HG03108 (cell line): ENCODE measurements around the gene PACRG.
"Not testable (repeated sequence)": the region's sequence is repeated elsewhere in the genome, so short reads cannot be mapped to it uniquely, and the experiment has no call there.

Experiments
- ATAC-seq: cut with Tn5 transposase; IDR thresholded peaks from one replicate; pipeline ENCODE4 v1.9.1; 2021; ENCODE audit warnings: moderate library complexity; ENCODE audit not compliant: unreplicated experiment

PACRG gene

DNA sequence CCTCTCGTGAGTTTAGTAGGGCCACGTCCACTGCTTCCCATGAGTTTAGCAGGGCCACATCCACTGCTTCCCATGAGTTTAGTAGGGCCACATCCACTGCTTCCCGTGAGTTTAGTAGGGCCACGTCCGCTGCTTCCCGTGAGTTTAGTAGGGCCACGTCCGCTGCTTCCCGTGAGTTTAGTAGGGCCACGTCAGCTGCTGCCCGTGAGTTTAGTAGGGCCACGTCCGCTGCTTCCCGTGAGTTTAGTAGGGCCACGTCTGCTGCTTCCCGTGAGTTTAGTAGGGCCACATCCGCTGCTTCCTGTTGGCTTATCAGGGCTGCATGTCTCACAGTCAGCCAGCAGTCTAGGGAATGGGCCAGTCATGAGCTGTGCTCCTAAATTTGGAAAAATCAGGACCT, 573.1 kb downstream of the PACRG start:
- no peak for ATAC-seq

DNA sequence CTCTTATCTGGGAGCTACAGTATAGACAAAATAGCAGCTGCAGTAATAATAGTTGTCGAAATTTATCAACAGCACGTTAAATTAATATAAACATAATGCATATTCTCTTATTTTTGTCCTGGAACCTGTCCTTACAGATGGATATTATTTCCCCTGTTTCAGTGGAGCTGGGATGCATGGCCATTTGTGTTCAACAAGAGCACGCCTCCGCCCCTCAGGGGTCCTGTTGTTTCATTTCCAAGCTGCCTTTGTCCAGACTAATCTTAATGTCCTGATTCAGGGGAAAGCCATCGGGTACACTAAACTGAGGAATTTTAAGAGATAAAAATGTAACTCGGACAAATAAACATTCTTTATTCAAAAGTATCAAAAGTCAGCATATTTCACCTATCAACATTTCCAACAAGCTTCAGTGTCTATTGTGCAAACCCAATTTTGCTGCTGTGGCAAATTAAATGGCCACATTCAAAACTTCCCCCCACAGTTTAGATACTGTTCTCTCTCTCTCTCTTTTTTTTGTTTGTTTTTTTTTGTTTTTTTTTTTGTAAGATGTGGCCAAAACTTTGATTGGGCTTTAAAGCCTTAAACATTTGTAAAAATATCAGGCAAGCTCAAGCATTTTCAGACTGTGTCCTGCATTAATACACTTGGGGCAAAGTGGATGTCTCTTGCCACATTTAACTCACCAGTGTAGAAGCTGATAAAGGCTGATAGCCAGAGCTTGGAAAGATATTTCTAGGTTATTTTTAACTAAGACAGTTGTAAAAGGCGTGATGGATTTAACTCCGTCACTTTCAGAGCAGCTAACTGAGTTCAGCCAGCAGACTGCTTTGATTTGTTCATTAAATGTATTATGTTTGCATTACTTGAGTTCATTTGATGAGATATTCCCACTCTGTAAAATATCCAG, 574.2 kb downstream of the PACRG start:
- no peak for ATAC-seq

DNA sequence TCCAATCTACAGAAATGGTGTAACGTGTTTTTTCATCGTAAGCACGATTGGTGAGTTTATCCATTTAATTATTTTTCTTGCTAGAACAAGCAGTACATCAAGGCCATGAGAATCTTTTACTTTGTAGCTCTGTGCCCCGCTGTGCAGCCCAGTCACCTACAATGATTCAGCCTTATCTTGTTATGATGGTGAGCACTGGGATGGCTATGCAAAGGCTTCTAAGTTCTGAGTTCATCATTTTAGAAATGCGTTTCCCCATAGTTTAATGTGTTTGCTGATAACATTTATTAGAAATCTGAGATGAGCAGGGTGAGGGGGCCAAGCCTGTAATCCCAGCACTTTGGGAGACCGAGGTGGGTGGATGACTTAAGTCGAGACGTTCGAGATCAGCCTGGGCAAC, 575.0 kb downstream of the PACRG start:
- ATAC-seq, result no peak

DNA sequence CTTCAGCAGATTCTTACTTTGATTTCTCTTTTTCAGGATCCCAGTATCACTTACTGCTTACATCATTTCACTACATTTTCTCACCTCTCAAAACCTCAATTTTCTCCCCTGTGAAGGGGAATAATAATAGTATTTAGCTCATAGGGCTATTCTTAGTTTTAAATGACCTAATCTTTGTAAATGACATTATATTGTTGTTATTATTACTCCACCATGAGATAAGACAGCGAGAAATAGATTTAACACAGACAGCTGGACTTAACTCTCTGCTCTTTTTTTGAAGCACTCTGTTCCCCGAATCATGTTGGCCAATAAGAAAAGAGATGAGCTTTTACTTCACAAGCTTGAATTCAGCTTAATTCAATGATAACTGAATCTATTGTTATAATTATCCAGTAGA, 578.2 kb downstream of the PACRG start:
- ATAC-seq, result no peak

- ATAC-seq, result no peak
Observed at GRCh38 chr6:163308629-163309440, 581.1 kb downstream of the PACRG start.

- no peak for ATAC-seq
Observed at GRCh38 chr6:163309491-163310026, 581.8 kb downstream of the PACRG start.

GRCh38 chr6:163310096-163310972, 582.6 kb downstream of the PACRG start:
- no peak for ATAC-seq

DNA sequence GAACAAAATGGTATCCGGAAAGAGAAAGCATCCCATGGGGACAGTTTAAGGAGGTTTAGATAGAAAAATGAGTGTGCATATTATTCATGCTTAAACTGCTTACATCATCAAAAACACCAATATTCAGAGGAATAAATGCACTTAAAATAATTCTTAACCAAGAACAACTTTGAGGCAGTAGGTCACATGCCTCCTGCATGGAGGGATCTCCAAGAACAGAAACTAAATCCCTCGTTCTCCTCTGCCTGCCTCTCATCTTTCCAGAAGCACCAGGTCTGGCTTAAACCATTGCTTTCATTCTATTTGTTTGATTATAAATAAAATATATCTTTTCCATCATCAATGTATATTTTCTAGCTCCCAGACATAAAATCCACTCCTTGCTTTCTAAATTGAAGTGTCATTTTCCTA, 583.2 kb downstream of the PACRG start:
- no peak for ATAC-seq

DNA sequence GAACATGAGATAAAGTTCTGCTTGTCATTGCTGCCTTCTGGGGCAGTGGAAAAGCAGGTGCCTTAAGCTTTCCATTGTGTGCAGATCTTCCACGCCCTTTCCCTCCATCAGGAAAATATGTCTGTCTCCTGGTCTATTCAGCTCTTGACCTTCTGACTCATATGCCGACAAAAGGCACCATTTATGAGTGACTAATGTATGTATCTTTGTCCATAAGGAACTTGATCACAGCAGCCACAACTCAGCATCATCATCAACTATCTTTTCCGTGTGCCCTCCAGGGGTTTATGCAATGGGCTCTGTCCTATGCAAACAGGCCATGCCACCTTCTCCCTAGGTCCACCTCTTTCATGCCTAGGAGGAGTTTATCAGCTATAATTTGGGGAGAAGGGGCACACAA, 584.1 kb downstream of the PACRG start:
- ATAC-seq, result no peak

- ATAC-seq, result no peak
Observed at GRCh38 chr6:163313566-163313965, 585.8 kb downstream of the PACRG start.

GRCh38 chr6:163313981-163314380, 586.2 kb downstream of the PACRG start:
- no peak for ATAC-seq

GRCh38 chr6:163314791-163315470, 587.2 kb downstream of the PACRG start:
- ATAC-seq, result no peak

DNA sequence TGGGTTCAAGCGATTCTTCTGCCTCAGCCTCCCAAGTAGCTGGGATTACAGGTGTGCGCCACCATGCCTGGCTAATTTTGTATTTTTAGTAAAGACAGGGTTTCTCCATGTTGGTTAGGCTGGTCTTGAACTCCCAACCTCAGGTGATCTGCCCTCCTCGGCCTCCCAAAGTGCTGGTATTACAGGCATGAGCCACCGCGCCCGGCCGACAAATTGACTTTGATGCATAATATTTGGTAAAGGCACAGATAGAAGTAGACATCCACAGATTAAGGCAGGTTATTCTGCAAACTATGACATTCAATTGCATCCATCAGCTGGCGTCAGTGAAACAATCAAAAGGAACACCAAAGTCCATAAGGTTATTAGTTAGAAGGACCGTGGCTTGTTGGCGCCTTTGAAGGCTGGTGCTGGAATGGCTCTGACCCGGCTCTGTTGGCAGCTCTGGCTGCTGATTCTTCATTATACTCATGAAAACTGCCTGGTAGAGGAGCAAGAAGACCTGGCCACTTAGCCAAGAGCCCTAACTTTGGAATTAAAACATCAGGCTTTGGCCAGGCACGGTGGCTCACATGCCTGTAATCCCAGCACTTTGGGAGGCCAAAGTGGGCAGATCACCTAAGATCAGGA, 589.2 kb downstream of the PACRG start:
- not testable (repeated sequence) for ATAC-seq

DNA sequence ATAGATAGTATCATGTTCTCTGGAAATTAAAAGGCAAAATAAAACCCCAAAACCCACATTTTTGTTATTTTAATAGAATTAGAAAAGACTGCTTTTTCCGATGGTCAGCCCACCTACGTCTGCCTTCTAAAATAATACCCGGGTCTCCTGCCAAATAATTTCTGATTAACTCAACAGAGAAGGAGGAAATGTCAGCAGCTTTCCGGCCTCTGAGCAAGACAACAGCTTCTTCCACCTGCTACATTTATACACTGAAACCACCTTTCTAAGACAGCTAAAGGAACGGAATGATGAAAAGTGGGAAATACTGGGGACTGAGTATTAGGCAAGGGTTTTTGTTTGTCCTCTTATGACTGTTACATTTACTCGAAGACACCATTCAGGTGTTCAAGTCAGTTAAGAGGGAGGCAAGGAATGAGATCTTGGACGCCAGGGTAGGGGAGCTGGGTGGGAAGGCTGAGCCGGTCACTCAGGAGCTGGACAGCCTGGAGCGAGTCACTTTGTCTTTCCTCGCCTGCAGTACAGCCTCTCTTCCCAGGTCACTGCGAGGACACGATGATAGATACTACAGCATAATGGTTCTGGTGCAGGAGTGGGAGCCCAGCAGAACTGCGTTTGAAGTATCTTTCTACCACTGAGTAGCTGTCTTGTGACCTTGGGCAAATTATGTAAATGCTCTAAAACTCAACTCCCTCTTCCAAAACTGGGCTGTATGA, 590.5 kb downstream of the PACRG start:
- no peak for ATAC-seq

DNA sequence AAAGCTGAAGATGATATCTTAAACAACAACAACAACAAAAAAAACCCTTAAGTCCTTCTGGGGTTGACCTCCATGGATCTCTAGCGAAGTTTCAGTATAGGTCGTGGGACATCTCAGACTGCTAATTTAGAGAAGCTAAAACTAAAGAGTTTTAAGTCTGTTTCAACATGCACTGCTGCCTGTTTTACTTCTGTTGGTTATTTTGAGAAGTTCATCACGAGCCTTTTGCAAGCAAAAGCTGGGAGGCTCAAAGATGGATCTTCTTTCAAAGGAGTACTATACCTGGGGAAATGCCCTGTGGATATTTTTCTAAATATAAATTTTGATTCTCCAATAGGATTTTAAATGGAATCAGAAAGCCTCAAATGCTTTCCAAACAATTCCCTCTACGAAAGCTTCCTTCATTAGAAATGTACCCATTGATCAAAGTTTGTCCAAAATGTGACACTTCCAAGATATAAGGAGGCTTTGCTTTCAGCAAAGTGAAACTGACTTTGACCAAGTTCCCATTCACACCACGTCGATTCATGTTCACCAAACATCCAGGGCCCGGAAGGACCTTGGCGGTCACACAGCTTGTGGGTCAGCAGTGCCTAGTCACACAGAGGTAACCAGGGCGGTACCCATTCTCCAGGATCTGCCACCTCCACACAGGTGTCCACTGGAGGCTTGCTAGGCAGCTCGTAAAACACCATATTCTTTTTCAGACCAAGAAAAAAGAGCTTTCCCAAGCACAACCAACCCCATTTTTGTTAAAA, 592.0 kb downstream of the PACRG start:
- ATAC-seq, result no peak

GRCh38 chr6:163320402-163320801, 592.6 kb downstream of the PACRG start:
- no peak for ATAC-seq

DNA sequence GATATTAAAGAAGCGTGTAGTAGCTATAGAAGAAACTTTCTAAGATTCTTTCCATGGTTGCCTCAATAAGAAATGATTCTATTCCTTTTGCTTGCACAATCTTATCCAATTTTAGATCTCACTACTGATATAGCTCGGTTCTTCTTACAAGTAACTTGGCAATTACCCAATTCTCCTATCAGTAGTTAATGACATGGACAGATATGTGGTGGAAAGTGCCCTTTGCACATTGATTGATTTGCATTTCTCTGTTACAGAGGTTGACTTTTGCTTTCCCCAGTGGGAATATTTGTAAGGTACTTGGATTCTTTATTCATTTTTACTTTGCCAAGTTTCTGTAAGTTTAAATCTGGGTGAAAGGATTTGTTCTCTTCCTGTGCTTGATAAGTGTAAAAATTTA, 593.0 kb downstream of the PACRG start:
- ATAC-seq, result no peak

DNA sequence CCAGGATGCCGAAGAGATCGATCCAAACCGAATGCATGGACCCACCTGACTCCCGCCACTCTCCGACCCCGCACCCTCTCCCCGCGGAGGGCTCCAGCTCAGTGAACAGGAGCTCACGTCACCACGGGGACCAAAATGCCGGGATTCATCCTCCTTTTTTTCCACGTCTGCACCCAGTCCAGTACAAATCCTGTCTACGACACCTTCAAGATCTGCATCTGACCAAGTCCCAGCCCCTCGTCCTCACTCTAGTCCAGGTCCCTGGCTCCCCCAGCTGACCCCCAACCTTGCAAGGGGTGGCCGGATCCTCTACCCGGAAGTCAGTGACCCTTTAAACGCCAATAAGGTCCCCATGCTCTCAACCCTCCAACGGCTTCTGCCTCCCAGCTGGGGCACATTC, 593.9 kb downstream of the PACRG start:
- ATAC-seq, result no peak
